Measurements from ENCODE around the gene DDRGK1. TPM values are rescaled to one million over a fixed set of nuclear protein-coding genes. Genes with fewer than 3 reads are reported as not detected.

DDRGK1 gene
- total and polyA plus RNA-seq, 7 donors, result 36.6 to 82.2 (median 49.7) TPM

- Histone ChIP-seq H3K4me1 (peaks cover 11% of the 10 kb centered on the region), H3K4me3 (no peak overlapping the region), H3K27me3 (ENCODE audit: insufficient read depth in 3 of 3, low read length in 2 of 3) (no peaks in the 10 kb centered on the region), H3K36me3 (ENCODE audit: insufficient read depth in 1 of 2, low read depth in 1 of 2) (peaks cover 3 to 50% of the 10 kb centered on the region in 2 donors), H3K9me3 (no peaks in the 10 kb centered on the region), H3K27ac (no peak overlapping the region)
- TF ChIP-seq, protein P1, sequence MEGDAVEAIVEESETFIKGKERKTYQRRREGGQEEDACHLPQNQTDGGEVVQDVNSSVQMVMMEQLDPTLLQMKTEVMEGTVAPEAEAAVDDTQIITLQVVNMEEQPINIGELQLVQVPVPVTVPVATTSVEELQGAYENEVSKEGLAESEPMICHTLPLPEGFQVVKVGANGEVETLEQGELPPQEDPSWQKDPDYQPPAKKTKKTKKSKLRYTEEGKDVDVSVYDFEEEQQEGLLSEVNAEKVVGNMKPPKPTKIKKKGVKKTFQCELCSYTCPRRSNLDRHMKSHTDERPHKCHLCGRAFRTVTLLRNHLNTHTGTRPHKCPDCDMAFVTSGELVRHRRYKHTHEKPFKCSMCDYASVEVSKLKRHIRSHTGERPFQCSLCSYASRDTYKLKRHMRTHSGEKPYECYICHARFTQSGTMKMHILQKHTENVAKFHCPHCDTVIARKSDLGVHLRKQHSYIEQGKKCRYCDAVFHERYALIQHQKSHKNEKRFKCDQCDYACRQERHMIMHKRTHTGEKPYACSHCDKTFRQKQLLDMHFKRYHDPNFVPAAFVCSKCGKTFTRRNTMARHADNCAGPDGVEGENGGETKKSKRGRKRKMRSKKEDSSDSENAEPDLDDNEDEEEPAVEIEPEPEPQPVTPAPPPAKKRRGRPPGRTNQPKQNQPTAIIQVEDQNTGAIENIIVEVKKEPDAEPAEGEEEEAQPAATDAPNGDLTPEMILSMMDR (IDR thresholded peaks at IDR 0.05), result no peak
- no peak for DNase-seq
- no peak for ATAC-seq
- intact Hi-C loops (cut with DNase I), result no loop called here
- 85 to 97% (median 91%) methylated on average over 7 of the region's 7 CpGs for WGBS, 3 donors
Observed at GRCh38 chr20:3213226-3213625, 8.7 kb upstream of the DDRGK1 start.

DNA sequence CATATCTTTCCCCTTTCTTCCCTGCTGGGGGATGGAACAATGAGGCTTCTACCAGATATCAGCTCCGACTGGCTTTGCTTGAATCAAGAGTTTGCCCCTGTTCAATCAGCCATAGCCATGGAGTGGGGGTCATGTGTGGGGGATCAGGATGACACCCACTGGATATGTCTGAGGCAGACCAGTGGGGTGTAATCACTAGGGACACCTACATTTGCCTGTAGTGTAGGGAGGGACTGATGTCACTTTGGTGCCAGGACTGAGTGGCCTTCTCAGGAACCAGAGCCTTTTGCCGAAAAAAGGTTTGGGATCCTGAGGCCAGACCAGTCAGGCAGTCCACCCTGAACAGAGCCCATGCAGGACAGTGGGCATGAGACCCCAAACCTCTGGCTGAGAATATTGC is 5.9 kb upstream of the DDRGK1 start:
- TF ChIP-seq, protein P1 (IDR thresholded peaks at IDR 0.05), result no peak
- 65 to 77% (median 68%) methylated on average over 2 of the region's 2 CpGs for WGBS, 3 donors
- peak overlapping the region; percentile 84 for H3K27ac ChIP-seq
- H3K4me1 ChIP-seq, result peaks cover 9% of the 10 kb centered on the region
- intact Hi-C loops (cut with DNase I), result no loop called here
- DNase-seq (no peak), ATAC-seq (no peak)
- no peaks in the 10 kb centered on the region for H3K9me3 ChIP-seq
- peak overlapping the region; percentile 97 for H3K4me3 ChIP-seq
- peaks cover 3 to 25% of the 10 kb centered on the region in 2 donors for H3K36me3 ChIP-seq (ENCODE audit: insufficient read depth in 1 of 2, low read depth in 1 of 2)
- peaks cover 0 to 2% (median 0%) of the 10 kb centered on the region in 3 donors for H3K27me3 ChIP-seq (ENCODE audit: insufficient read depth in 3 of 3, low read length in 2 of 3)

- Histone ChIP-seq H3K4me1 (peaks cover 9% of the 10 kb centered on the region), H3K27me3 (ENCODE audit: insufficient read depth in 3 of 3, low read length in 2 of 3) (peaks cover 0 to 2% (median 0%) of the 10 kb centered on the region in 3 donors), H3K36me3 (ENCODE audit: insufficient read depth in 1 of 2, low read depth in 1 of 2) (peaks cover 0 to 21% of the 10 kb centered on the region in 2 donors), H3K9me3 (no peaks in the 10 kb centered on the region), H3K4me3 (peak overlapping the region; percentile 97), H3K27ac (peak overlapping the region; percentile 84)
- intact Hi-C loops (cut with DNase I), result loop anchor here (1.0 to 10.0 kb wide), 2 partner anchors 92 to 165 kb away; partner anchors contain the start of genes GNRH2 (in 1 of the 2) and MRPS26 (in 1 of the 2)
- DNase-seq (no peak), ATAC-seq (peak; percentile 39 to 63 (median 54))
- TF ChIP-seq, protein P1 (IDR thresholded peaks at IDR 0.05), result no peak
- WGBS, 3 donors, result 0 to 1% (median 1%) methylated on average over 10 of the region's 10 CpGs
Observed at GRCh38 chr20:3209946-3210317, 5.5 kb upstream of the DDRGK1 start.

DNA sequence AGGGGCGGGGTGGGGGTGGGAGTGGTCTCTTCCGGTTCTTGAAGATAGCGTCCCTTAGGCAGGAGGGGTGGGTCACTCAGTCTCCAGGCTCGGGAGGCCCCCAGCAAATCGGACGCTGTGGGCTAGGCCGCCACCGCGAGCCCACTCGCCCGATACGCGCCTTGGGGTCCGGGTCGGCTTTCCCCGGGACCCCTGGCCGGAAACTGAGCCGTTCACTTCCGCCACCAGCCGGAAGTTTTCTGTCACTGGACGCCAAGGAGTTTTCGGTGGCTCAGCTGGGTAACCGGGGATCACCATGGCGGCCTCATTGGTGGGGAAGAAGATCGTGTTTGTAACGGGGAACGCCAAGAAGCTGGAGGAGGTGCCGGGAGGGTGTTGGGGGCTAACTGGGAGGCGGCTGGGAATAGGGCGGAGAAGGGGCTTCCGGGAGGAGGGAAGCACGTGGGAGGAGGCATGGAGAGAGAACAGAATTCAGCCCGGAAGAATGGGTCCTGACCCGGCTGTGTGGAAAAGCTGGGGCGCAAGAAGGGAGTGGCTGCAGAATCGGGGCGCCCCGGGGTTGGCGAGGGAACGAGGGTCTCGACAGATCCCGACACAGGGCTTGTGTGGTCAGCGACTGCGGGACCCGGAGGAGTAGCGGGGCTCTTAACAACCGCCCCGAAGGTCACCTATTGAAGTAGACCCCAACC is 4.9 kb upstream of the DDRGK1 start, which contains the start of gene ITPA:
ITPA (plus strand) TSS at position 242 of the 689 bp plus-strand sequence; CDS start at position 296, 54 bp downstream.
- peaks cover 0 to 2% (median 0%) of the 10 kb centered on the region in 3 donors for H3K27me3 ChIP-seq (ENCODE audit: insufficient read depth in 3 of 3, low read length in 2 of 3)
- H3K4me3 ChIP-seq, result peak within 1 kb of the TSS; percentile 97
- peaks cover 9% of the 10 kb centered on the region for H3K4me1 ChIP-seq
- peak; percentile 45 to 70 for DNase-seq
- peak; percentile 42 to 75 (median 60) for ATAC-seq
- TF ChIP-seq, protein P1 (IDR thresholded peaks at IDR 0.05), result no peak
- 1% methylated on average over 46 to 48 of the region's 48 CpGs for WGBS, 3 donors
- intact Hi-C loops (cut with DNase I), result loop anchor here (1.0 to 10.0 kb wide), 2 partner anchors 91 to 165 kb away; partner anchors contain the start of genes GNRH2 (in 1 of the 2) and MRPS26 (in 1 of the 2)
- H3K9me3 ChIP-seq, result no peaks in the 10 kb centered on the region
- peak within 1 kb of the TSS; percentile 84 for H3K27ac ChIP-seq
- peaks cover 0 to 15% of the 10 kb centered on the region in 2 donors for H3K36me3 ChIP-seq (ENCODE audit: insufficient read depth in 1 of 2, low read depth in 1 of 2)
